Spleen (tissue), 11 donors: ENCODE data around the gene ERC2. TPM values are rescaled to one million over a fixed set of nuclear protein-coding genes. Genes with fewer than 3 reads are reported as not detected.

Source experiments
- DNase-seq: peaks from one replicate; pipeline ENCODE4 v3.0.0-alpha.2; 2020
- H3K27ac ChIP-seq, 8 donors: fragments of 200-600 bp; sonication (generic) in 7 of 8; 1 replicate in 4 of 8; 2 replicates in 4 of 8; pipeline versions ENCODE4 v1.5.0 to v1.8.0; 2016 to 2021; ENCODE audit warnings: inconsistent platforms in 4 of 8, mild to moderate bottlenecking in 4 of 8, moderate library complexity in 1 of 8
- H3K27me3 ChIP-seq, 7 donors: fragments of 200-600 bp; sonication (generic) in 6 of 7; replicated peaks in 1 of 7; 1 replicate in 4 of 7; 2 replicates in 3 of 7; pipeline versions ENCODE4 v1.5.0 to v1.8.0; 2016 to 2021; ENCODE audit warnings: inconsistent platforms in 3 of 7, mild to moderate bottlenecking in 1 of 7
- H3K36me3 ChIP-seq, 6 donors: fragments of 200-600 bp; sonication (generic) in 5 of 6; 1 replicate in 4 of 6; 2 replicates in 2 of 6; pipeline versions ENCODE4 v1.5.0 to v1.8.0; 2016 to 2021; ENCODE audit warnings: inconsistent platforms in 2 of 6
- H3K4me1 ChIP-seq, 6 donors: fragments of 200-600 bp; sonication (generic) in 5 of 6; 1 replicate in 3 of 6; 2 replicates in 3 of 6; pipeline versions ENCODE4 v1.5.0 to v1.8.0; 2016 to 2021; ENCODE audit warnings: inconsistent platforms in 3 of 6
- H3K4me3 ChIP-seq, 8 donors: fragments of 200-600 bp; sonication (generic) in 7 of 8; 1 replicate in 4 of 8; 2 replicates in 4 of 8; pipeline versions ENCODE4 v1.5.0 to v1.8.0; 2016 to 2021; ENCODE audit warnings: inconsistent platforms in 4 of 8, mild to moderate bottlenecking in 4 of 8, moderate library complexity in 2 of 8
- H3K9me3 ChIP-seq, 8 donors: fragments of 200-600 bp; sonication (generic) in 7 of 8; 1 replicate in 4 of 8; 2 replicates in 4 of 8; pipeline versions ENCODE4 v1.5.0 to v1.8.0; 2016 to 2021; ENCODE audit warnings: inconsistent platforms in 4 of 8
- POLR2A ChIP-seq, 3 donors: fragments of 450-650 bp; IDR thresholded peaks; one replicate each; pipeline ENCODE4 v1.5.1; 2017; ENCODE audit warnings: antibody characterized with exemption in 3 of 3, mild to moderate bottlenecking in 1 of 3
- POLR2AphosphoS5 ChIP-seq, 3 donors: sonication (generic); formaldehyde crosslinking; IDR thresholded peaks; one replicate each; pipeline ENCODE4 v1.5.1; 2017; ENCODE audit warnings: antibody characterized with exemption in 3 of 3
- WGBS, 5 donors: extraction: QIAGEN DNeasy Blood & Tissue Kit in 3 of 5; methylation state at CpG; one replicate each; pipeline versions ENCODE4 v1.1.5 to v1.1.7; 2013 to 2018; 5-methylcytosine and 5-hydroxymethylcytosine counted together
- intact Hi-C: fragments of 100-400 bp; cut with DNase I; formaldehyde crosslinking; loops from one replicate; pipeline ENCODE4 v1.15.0; 2023; ENCODE audit warnings: low total_unique reads
- polyA plus RNA-seq, 3 donors: library from polyadenylated mRNA; stranded (reverse); fragments of 200-250 nt; gene quantifications; one replicate each; pipeline ENCODE4 v1.2.1, GENCODE V29; 2013
- total RNA-seq, 7 donors: library from RNA; depleted of rRNA in 3 of 7; stranded (reverse); fragments of >200 nt in 3 of 7; fragmentation: NEBNext Ultra II Directional in 4 of 7; extraction: Animal tissue kit (Norgen Biotek cat#: 25700) in 4 of 7; gene quantifications; one replicate each; pipeline versions ENCODE4 v1.1.0 to v1.2.1, GENCODE V29; 2016 to 2021
- TF ChIP-seq, protein P1 (sequence below), 11 experiments: fragments of 200-600 bp in 7 of 11; fragments of 450-650 bp in 4 of 11; sonication (generic) in 4 of 11; IDR thresholded peaks in 8 of 11; conservative IDR thresholded peaks in 3 of 11; 1 replicate in 7 of 11; 2 replicates in 4 of 11; pipeline versions ENCODE4 v1.4.0 to v1.8.0; 2016 to 2021; ENCODE audit warnings: antibody characterized with exemption in 11 of 11, inconsistent platforms in 4 of 11, mild to moderate bottlenecking in 1 of 11
- donor health status: healthy with polysubstance abuse.
- donor health status: DM: no; HTN: no; CAD: no; lungs with moderate emphysema.
- donor health status: DM: no; HTN: no; CAD: no.
- donor health status: Bipolar disorder and iron deficiency.
- donor health status: healthy.
- donor health status: DM: no; HTN: no; CAD: no.
- donor health status: DM: yes; HTN: yes; CAD: no.

ERC2 gene
- total and polyA plus RNA-seq, 10 donors, result 0.04 to 4.9 (median 0.39) TPM

DNA sequence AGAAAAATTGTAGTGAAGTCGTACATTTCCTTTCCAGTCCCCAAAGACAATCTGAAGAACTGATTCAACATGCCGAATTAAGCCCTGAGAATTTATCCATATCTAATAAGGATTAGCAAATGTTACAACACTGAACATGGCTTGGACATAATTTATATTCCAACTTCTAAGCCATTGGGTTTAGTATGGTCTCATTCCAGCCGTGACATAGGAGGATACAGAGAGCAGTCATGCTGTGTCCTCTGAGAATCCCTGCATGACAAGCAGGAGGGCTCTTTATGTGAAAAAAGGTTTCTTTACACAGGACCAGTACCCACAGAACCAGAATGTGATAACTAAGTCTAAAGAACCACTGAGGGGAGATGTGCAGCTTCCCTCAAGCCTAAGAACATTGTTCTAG lies 749.3 kb downstream of the ERC2 start:
- Histone ChIP-seq H3K4me3 (no peak overlapping the region), H3K27me3 (peaks cover 0 to 11% (median 0%) of the 10 kb centered on the region in 7 donors), H3K27ac (no peak overlapping the region), H3K9me3 (no peaks in the 10 kb centered on the region), H3K4me1 (peaks cover 0 to 10% (median under 1%) of the 10 kb centered on the region in 6 donors), H3K36me3 (no peaks in the 10 kb centered on the region)
- intact Hi-C loops, result no loop called here
- TF ChIP-seq POLR2AphosphoS5 (IDR thresholded peaks at IDR 0.05), result no peak
- TF ChIP-seq, protein P1, sequence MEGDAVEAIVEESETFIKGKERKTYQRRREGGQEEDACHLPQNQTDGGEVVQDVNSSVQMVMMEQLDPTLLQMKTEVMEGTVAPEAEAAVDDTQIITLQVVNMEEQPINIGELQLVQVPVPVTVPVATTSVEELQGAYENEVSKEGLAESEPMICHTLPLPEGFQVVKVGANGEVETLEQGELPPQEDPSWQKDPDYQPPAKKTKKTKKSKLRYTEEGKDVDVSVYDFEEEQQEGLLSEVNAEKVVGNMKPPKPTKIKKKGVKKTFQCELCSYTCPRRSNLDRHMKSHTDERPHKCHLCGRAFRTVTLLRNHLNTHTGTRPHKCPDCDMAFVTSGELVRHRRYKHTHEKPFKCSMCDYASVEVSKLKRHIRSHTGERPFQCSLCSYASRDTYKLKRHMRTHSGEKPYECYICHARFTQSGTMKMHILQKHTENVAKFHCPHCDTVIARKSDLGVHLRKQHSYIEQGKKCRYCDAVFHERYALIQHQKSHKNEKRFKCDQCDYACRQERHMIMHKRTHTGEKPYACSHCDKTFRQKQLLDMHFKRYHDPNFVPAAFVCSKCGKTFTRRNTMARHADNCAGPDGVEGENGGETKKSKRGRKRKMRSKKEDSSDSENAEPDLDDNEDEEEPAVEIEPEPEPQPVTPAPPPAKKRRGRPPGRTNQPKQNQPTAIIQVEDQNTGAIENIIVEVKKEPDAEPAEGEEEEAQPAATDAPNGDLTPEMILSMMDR (IDR thresholded peaks at IDR 0.05 in 8 of 11, conservative IDR thresholded peaks at IDR 0.05 in 3 of 11), result no peak
- no peak for TF ChIP-seq POLR2A (IDR thresholded peaks at IDR 0.05)
- 51 to 75% (median 70%) methylated on average over 3 of the region's 3 CpGs for WGBS, 5 donors
- DNase-seq, result no peak

DNA sequence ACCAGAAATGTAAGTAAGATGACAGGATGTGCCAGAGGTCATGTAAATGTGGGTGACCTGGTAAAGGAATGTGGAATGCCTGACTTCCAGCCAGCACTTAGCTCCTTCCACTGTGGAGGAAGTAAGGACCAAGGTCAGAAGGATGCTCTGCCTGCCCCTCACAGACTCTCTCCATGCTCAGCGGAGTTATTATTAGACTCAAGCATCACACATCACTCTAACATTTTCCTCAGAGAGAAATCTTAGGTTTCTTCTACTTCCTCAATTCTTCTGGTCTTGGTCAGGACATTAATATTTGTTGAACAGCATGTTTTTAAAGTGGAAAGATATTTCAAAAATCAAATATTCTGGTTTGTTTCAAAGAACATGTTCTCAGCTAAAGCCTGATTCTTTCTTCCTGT lies 749.7 kb downstream of the ERC2 start:
- DNase-seq, result no peak
- peaks cover 0 to 10% (median 0%) of the 10 kb centered on the region in 6 donors for H3K4me1 ChIP-seq
- no peaks in the 10 kb centered on the region for H3K9me3 ChIP-seq
- no peak overlapping the region for H3K27ac ChIP-seq
- H3K36me3 ChIP-seq, result no peaks in the 10 kb centered on the region
- WGBS, 5 donors, result 36 to 48% (median 38%) methylated on average over 1 of the region's 1 CpG
- TF ChIP-seq POLR2A (IDR thresholded peaks at IDR 0.05), result no peak
- intact Hi-C loops, result no loop called here
- H3K27me3 ChIP-seq, result peaks cover 0 to 9% (median 0%) of the 10 kb centered on the region in 7 donors
- no peak overlapping the region for H3K4me3 ChIP-seq

DNA sequence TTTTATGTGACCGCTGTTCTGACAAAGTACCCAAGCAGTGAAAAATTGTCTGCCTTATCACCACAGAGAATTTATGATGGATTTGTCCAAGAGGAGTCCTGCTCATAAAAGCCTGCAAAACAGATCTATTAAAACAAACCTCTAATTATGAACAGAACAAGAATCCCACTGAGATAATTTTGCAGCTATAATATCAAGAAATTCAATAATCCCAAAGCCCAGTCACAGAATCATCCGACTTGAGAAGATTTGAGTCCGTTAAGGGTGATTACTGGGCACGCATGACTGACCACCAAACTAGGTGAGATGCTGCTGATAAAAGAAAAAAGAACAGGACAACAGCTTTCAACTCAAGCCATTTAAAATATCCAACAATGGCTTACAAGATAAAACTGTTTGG lies 750.2 kb downstream of the ERC2 start:
- DNase-seq, result no peak
- Histone ChIP-seq H3K36me3 (no peaks in the 10 kb centered on the region), H3K4me1 (peaks cover 0 to 10% (median 0%) of the 10 kb centered on the region in 6 donors), H3K27ac (no peak overlapping the region), H3K4me3 (no peak overlapping the region), H3K9me3 (no peaks in the 10 kb centered on the region), H3K27me3 (peaks cover 0 to 9% (median 0%) of the 10 kb centered on the region in 7 donors)
- 68 to 79% (median 72%) methylated on average over 4 of the region's 4 CpGs for WGBS, 5 donors
- TF ChIP-seq POLR2A (IDR thresholded peaks at IDR 0.05), result no peak
- TF ChIP-seq POLR2AphosphoS5 (IDR thresholded peaks at IDR 0.05), result no peak
- TF ChIP-seq, protein P1 (IDR thresholded peaks at IDR 0.05 in 8 of 11, conservative IDR thresholded peaks at IDR 0.05 in 3 of 11), result no peak
- intact Hi-C loops, result no loop called here

DNA sequence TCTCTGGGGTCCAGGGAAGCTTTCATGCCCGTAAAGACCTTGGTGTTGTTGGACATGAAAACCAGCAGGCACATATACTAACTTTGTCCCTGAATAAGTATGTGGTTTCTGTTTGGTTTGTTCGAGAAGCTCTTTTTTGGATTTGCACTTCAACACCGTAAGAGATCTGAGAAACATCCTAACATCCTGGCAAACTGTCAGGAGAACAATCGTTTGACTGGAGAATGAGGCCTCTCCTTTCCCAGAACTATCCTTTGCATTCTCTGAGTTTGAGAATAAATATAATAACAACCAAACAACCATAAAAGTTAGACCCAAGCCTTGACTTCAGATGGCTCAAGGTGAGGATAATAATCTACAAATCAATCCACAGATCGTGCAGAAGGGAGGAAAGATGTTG lies 750.8 kb downstream of the ERC2 start:
- peaks cover 0 to 10% (median 0%) of the 10 kb centered on the region in 6 donors for H3K4me1 ChIP-seq
- H3K4me3 ChIP-seq, result no peak overlapping the region
- no peaks in the 10 kb centered on the region for H3K36me3 ChIP-seq
- H3K27ac ChIP-seq, result no peak overlapping the region
- DNase-seq, result no peak
- intact Hi-C loops, result no loop called here
- peaks cover 0 to 9% (median 0%) of the 10 kb centered on the region in 7 donors for H3K27me3 ChIP-seq
- TF ChIP-seq POLR2AphosphoS5 (IDR thresholded peaks at IDR 0.05) (no peak), POLR2A (IDR thresholded peaks at IDR 0.05) (no peak)
- TF ChIP-seq, protein P1 (IDR thresholded peaks at IDR 0.05 in 8 of 11, conservative IDR thresholded peaks at IDR 0.05 in 3 of 11), result no peak
- 75 to 90% (median 76%) methylated on average over 5 of the region's 5 CpGs for WGBS, 5 donors
- H3K9me3 ChIP-seq, result no peaks in the 10 kb centered on the region
